ENCODE measurements around the gene DLX2. TPM values are rescaled to one million over a fixed set of nuclear protein-coding genes. Genes with fewer than 3 reads are reported as not detected.

The DLX2 gene
- total and polyA plus RNA-seq, 2 of the 13 experiments (the other 11 are each of a cell fraction or from before 2014, with no cell fraction given): 0.07 to 0.15 TPM

DNA sequence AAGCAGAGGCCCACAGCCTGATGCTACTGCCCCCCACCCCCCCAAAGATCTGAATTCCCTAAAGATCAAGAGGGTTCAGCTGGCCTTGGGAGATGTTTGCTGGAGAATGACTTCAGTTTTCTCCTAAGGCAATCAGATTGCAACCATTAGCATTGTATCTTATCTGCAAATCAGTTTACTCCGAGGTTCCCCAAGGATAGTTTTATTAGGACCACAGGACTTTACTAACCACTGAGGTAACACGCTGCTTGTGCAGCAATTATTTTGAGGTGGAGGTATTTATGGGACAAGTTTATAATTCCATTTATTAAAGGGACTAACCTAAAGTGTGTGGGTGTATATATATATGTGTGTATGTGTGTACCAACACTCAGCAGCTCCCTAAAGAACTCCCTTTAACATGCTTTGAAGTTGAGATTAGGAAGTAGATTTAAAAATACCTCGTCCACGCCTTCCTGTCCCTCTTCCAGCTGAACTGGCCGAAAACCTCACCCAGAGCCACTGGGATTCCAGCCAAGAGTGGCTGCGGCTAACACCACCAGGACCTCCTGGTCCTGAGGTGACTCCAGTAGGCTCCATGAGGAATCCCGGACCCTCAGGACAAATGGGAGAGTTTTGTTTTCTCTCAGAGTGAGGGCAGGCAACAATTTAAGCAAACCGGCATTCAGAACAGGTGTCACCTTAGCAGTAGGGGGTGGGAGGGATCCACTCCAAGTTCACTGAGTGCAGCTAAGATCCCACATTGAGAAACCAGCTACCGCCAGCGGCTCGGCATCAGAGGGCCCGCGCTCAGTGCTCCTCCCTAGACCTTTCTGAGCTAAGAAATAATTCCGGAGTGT is 20.4 kb downstream of the DLX2 start:
- Histone ChIP-seq H3K4me1 (ENCODE audit: insufficient read depth, low read length) (peaks cover 70% of the 10 kb centered on the region), H3K79me2 (ENCODE audit: insufficient read depth, low read length) (no peaks in the 10 kb centered on the region), H2AFZ (ENCODE audit: low read length) (no peak overlapping the region), H3K27me3 (ENCODE audit: control insufficient read depth in 1 of 2, insufficient read depth in 2 of 2, low read length in 2 of 2) (peaks cover 11 to 57% of the 10 kb centered on the region in 2 experiments; a peak in 4 of 5 replicates), H3K36me3 (replicated peaks in 1 of 2; ENCODE audit: control insufficient read depth in 1 of 2, insufficient read depth in 2 of 2, low read length in 2 of 2) (no peaks in the 10 kb centered on the region), H3K4me2 (ENCODE audit: low read depth, low read length) (peak overlapping the region; percentile 98), H4K20me1 (ENCODE audit: insufficient read depth, low read length) (peaks cover 3% of the 10 kb centered on the region; the same call in 1 of the 2 replicates), H3K9ac (ENCODE audit: insufficient read depth, low read depth, low read length) (no peak overlapping the region), H3K9me3 (ENCODE audit: low read length) (no peaks in the 10 kb centered on the region), H3K4me3 (replicated peaks in 1 of 3; ENCODE audit: insufficient read depth in 1 of 3, low read depth in 2 of 3, low read length in 3 of 3) (peak overlapping the region in 2 of 3 experiments; percentile 50 to 60; a peak in 4 of 6 replicates), H3K27ac (ENCODE audit: extremely low read length, insufficient read depth, low read length) (no peak overlapping the region)
- no TSS peak for BruUV-seq (replicated peaks)
- intact Hi-C loops (cut with micrococcal nuclease; ENCODE audit: unreplicated experiment): no loop called here
- CTCF ChIA-PET (ENCODE audit: low intra/inter-chr PET ratio, low total read pairs): no interaction called here
- ATAC-seq (no peak), DNase-seq (ENCODE audit: low spot score) (no peak), FAIRE-seq (no peak)
- POLR2A ChIA-PET: interaction anchor here (0.5 to 4.9 kb wide), 6 partner anchors 17 to 160 kb away, joined by 3 to 42 read pairs (median 4); partner anchors contain the start of genes DLX2 and HAT1
- in situ Hi-C loops (cut with HindIII; ENCODE audit: extremely low pct_ligation_motif_present, low pct_unique_long_range_greater_than_20kb): no loop called here
- 15% methylated on average over 14 of the region's 14 CpGs for WGBS (ENCODE audit: low lambda C conversion rate)
- no peak for TF ChIP-seq FOSL1 (CRISPR knock-in tag; IDR thresholded peaks at IDR 0.05; ENCODE audit: borderline replicate concordance)
- TF ChIP-seq ZNF574 (CRISPR knock-in tag; IDR thresholded peaks at IDR 0.05): 0 out of 2 replicates have a peak, but pooled peaks have one; percentile 13
- TF ChIP-seq, protein P1, sequence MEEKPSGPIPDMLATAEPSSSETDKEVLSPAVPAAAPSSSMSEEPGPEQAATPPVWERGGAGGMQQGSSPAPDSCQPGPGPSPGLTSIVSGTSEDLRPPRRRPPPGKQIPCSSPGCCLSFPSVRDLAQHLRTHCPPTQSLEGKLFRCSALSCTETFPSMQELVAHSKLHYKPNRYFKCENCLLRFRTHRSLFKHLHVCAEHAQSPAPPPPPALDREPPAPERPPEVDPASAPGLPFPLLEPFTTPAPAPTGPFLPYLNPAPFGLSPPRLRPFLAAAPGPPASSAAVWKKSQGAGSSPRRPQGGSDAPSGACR (CRISPR knock-in tag; IDR thresholded peaks at IDR 0.05): no peak
- 0 out of 2 replicates have a peak, but pooled peaks have one; percentile 64 for TF ChIP-seq ZNF3 (CRISPR knock-in tag; IDR thresholded peaks at IDR 0.05)
- no peak for TF ChIP-seq TBP (CRISPR knock-in tag; IDR thresholded peaks at IDR 0.05)
